ENCODE results near the gene CARMIL1. TPM values are rescaled to one million over a fixed set of nuclear protein-coding genes. Genes with fewer than 3 reads are reported as not detected.

Gene CARMIL1
- total RNA-seq, 2 experiments from 2014 or later = 3.9 to 4.0 TPM

DNA sequence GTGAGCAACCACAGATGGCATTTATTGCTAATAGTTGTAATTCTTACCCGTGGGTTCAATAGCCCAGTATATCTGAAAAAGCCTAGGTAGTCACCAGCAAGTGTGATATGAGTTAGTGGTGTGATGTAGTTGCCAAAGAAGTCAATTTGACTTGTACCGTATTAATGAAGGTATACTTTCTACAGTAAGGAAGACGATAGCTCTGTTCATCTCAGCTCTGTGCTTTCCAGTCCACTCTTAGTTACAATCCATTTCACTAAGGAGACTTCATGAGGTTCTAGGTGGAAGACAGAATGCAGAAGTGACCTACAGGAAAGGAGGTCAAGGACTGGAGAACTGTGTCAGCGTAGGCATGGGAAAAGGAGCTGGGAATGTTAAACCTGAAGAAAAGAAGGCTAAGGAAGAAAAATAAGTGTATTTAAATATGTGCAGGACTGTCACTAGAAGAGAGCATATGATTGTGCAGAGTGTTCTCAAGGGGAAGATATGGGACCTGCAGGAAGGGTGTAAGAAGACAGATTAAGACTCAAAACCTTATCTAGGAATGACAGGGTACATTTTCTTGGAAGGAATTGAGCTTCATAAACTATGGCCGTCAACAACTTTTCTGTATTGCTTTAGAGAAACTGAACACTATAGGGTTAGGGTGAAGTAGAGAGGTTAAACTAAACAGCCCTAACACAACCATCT, 255.9 kb downstream of the CARMIL1 start:
- no peaks in the 10 kb centered on the region for H3K9me3 Mint-ChIP-seq
- no peak overlapping the region for H3K27ac Mint-ChIP-seq
- DNase-seq = no peak
- H3K4me1 Mint-ChIP-seq (ENCODE audit: low read depth) = no peaks in the 10 kb centered on the region
- H3K27me3 Mint-ChIP-seq (ENCODE audit: low read depth) = no peaks in the 10 kb centered on the region
- H3K36me3 Mint-ChIP-seq (ENCODE audit: low read depth) = peaks cover 3% of the 10 kb centered on the region
- intact Hi-C loops (cut with micrococcal nuclease) = no loop called here
- CTCF ChIA-PET = interaction anchor here (0.6 to 1.3 kb wide), 4 partner anchors 22 to 460 kb away, joined by 3 to 5 read pairs (median 4); no protein-coding TSS in a partner anchor
- H3K4me3 Mint-ChIP-seq = no peak overlapping the region

DNA sequence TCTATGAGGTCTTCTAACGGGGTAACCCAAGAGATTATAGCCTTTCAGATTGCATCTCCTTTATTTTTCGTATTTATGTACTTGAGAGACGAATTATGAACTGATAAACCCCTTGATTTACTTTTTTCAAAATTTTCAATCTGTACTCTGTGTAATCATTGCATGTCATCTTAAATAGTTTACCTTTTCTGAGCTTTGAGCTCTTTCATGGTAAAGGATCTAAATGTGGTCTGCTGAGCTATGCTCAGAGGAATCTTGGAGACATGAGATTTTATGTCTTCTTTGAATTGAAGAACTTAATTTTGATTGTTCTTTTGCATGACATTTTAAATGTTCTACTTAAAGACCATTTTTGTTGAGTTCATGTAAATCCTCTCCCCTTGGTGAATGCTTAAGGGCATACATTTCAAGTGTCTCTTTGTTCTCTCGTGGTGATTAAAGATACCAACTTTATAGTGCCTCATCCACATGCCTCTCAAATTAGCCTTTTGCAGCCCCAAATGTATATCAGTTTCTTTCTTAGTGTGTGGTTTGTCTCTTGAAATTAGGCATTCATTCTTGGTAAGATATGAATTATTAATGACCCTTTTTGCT, 256.6 kb downstream of the CARMIL1 start:
- intact Hi-C loops (cut with micrococcal nuclease) = no loop called here
- Mint-ChIP-seq H3K4me3 (no peak overlapping the region), H3K4me1 (ENCODE audit: low read depth) (no peaks in the 10 kb centered on the region), H3K9me3 (no peaks in the 10 kb centered on the region), H3K27me3 (ENCODE audit: low read depth) (no peaks in the 10 kb centered on the region), H3K27ac (no peak overlapping the region), H3K36me3 (ENCODE audit: low read depth) (peaks cover 5% of the 10 kb centered on the region)
- DNase-seq = no peak
- CTCF ChIA-PET = interaction anchor here (0.6 to 0.7 kb wide), 2 partner anchors 113 to 459 kb away, joined by 3 to 4 read pairs; no protein-coding TSS in a partner anchor

DNA sequence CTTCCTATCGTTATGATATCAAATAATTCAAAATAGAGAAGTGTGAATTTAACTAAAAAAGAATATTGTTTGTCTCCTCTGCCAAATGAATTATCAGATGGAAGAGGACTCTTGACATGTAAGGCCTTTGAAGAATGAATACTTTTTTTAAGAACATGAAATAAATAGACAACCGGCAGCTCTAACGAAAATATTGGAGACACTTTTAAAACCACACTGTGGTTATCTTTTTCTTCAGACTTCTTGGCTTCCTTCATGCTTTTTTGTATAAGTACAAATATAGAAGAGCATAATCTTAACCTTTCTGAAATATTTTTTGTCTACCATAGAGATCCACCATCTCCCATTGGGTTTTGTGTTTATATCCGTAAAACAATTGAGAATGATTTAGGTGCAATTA, 257.6 kb downstream of the CARMIL1 start:
- DNase-seq = no peak
- no peaks in the 10 kb centered on the region for H3K4me1 Mint-ChIP-seq (ENCODE audit: low read depth)
- no peak overlapping the region for H3K27ac Mint-ChIP-seq
- no peaks in the 10 kb centered on the region for H3K9me3 Mint-ChIP-seq
- intact Hi-C loops (cut with micrococcal nuclease) = no loop called here
- no peaks in the 10 kb centered on the region for H3K27me3 Mint-ChIP-seq (ENCODE audit: low read depth)
- H3K4me3 Mint-ChIP-seq = no peak overlapping the region
- peaks cover 5% of the 10 kb centered on the region for H3K36me3 Mint-ChIP-seq (ENCODE audit: low read depth)
- CTCF ChIA-PET = interaction anchor here (0.8 kb wide), 1 partner anchor 20 kb away, joined by 3 read pairs; no protein-coding TSS in a partner anchor

DNA sequence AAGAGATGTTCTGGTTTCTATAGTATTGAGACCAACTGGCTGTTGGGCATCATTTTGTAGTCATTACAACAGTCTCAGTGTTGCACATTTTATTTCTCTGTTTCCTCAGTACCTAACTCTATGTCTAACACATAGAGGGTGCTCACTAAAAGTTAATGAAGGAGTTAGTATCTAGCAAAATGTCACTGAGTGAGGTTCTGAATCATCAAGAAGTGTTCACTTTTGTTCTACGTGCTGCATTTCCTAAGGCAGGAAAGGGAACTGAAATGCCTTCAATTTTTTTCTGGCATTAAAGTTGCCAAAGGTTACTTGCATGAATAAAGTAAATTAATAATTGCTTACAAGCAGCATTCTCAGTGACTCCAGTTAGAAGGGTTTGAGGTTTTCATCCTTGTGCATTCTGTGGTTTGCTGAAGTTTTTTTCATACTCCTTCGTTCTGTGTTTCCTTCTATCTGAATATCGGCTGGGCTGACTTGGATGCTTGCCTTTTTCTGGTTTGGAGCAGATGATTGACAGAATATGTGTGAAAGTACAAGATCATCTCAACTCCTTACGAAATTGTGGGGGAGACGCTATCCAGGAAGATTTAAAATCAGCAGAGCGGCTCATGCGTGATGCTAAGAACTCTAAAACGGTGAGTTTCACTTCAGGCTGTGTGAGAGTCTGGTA, 258.3 kb downstream of the CARMIL1 start:
- intact Hi-C loops (cut with micrococcal nuclease) = no loop called here
- Mint-ChIP-seq H3K4me1 (ENCODE audit: low read depth) (no peaks in the 10 kb centered on the region), H3K27me3 (ENCODE audit: low read depth) (no peaks in the 10 kb centered on the region), H3K27ac (no peak overlapping the region), H3K4me3 (no peak overlapping the region), H3K9me3 (no peaks in the 10 kb centered on the region), H3K36me3 (ENCODE audit: low read depth) (peaks cover 5% of the 10 kb centered on the region)
- CTCF ChIA-PET = interaction anchor here (1.2 kb wide), 1 partner anchor 314 kb away, joined by 3 read pairs; no protein-coding TSS in a partner anchor
- DNase-seq = no peak

DNA sequence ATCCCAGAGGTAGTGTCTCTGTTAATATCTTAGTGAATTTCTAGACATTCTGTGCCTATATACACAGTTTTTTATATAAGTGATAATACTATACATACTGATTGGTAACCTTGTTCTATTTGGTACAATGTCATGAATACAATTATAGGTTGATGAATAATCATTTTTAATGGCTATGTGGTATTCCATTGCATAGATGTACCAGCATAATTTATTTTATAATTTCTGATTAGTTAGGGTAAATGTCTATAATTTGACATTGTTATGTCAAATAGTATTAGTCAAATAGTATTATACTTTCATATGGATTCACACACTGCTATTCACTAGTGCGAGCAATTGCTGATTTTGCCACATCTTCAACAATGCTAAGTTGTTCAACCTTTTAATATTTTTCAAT, 262.1 kb downstream of the CARMIL1 start:
- no peaks in the 10 kb centered on the region for H3K4me1 Mint-ChIP-seq (ENCODE audit: low read depth)
- no peaks in the 10 kb centered on the region for H3K27me3 Mint-ChIP-seq (ENCODE audit: low read depth)
- intact Hi-C loops (cut with micrococcal nuclease) = no loop called here
- no peak overlapping the region for H3K4me3 Mint-ChIP-seq
- CTCF ChIA-PET = no interaction called here
- H3K36me3 Mint-ChIP-seq (ENCODE audit: low read depth) = peaks cover 5% of the 10 kb centered on the region
- H3K27ac Mint-ChIP-seq = no peak overlapping the region
- DNase-seq = no peak
- H3K9me3 Mint-ChIP-seq = no peaks in the 10 kb centered on the region

DNA sequence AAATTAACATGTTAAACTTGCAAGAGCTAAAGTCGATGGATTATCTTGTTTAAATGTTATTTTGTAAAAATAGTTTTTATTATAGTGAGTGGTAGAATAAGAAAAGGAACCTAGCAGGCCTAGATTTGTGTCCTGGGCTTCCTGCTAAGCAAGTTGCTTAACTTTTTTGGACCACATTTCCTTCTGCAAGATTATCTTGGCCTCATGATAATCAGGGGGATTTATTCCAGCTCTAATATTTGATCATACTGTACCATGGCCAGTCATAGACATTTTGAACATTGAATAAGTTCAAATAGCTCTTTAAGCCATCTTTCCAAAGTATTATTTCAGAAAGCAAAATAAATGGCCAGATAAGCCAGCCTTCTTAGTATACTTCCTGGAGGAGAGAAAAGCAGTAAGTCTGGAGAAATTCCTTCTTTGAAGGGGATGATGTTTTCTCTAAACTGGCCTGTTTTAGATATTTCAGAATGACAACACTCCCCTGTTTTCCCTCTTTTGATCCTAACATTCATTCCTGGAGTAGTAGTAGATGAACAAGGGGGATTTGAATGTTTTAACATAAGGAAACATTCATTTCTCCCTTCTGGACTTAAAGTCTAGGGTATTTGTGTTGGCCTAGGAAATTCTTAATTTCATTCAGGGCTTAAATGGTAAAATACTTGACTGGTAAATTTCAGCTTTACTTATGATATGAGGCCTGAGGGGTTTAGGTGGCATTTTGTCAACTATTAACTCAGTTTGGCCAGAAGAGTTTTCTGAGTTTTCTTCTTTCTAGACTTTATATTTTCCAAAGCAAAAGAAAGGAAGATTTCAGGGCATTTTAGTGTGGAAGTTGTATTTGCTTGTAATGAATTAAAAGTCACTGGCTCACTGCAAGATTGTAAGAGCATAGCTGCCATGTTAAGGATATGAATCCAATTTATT, 264.1 kb downstream of the CARMIL1 start:
- Mint-ChIP-seq H3K27ac (no peak overlapping the region), H3K4me1 (ENCODE audit: low read depth) (no peaks in the 10 kb centered on the region), H3K9me3 (no peaks in the 10 kb centered on the region), H3K27me3 (ENCODE audit: low read depth) (no peaks in the 10 kb centered on the region), H3K4me3 (no peak overlapping the region), H3K36me3 (ENCODE audit: low read depth) (peaks cover 5% of the 10 kb centered on the region)
- CTCF ChIA-PET = no interaction called here
- DNase-seq = no peak
- intact Hi-C loops (cut with micrococcal nuclease) = no loop called here

DNA sequence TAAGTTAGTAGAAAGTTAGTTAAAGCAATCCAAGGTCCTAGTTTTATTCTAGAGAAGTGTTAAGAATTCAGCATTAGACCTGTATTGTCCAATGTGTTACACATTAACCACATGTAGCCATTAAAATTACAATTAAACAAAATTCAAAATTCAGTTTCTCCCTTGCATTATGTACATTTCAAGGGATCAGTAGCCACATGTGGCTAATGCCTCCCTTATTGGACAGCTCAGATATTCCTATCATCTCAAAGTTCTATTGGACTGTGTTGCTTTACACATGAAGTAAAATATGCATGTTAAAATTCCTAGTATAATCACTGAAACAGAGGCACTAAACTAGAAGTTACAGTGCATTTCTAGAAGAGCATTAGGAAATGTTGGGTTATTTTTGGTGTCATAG, 265.7 kb downstream of the CARMIL1 start:
- CTCF ChIA-PET = interaction anchor here (1.2 kb wide), 1 partner anchor 12 kb away, joined by 3 read pairs; no protein-coding TSS in a partner anchor
- H3K4me1 Mint-ChIP-seq (ENCODE audit: low read depth) = no peaks in the 10 kb centered on the region
- peaks cover 4% of the 10 kb centered on the region for H3K36me3 Mint-ChIP-seq (ENCODE audit: low read depth)
- H3K27ac Mint-ChIP-seq = no peak overlapping the region
- intact Hi-C loops (cut with micrococcal nuclease) = no loop called here
- DNase-seq = no peak
- H3K4me3 Mint-ChIP-seq = no peak overlapping the region
- no peaks in the 10 kb centered on the region for H3K27me3 Mint-ChIP-seq (ENCODE audit: low read depth)
- H3K9me3 Mint-ChIP-seq = no peaks in the 10 kb centered on the region

DNA sequence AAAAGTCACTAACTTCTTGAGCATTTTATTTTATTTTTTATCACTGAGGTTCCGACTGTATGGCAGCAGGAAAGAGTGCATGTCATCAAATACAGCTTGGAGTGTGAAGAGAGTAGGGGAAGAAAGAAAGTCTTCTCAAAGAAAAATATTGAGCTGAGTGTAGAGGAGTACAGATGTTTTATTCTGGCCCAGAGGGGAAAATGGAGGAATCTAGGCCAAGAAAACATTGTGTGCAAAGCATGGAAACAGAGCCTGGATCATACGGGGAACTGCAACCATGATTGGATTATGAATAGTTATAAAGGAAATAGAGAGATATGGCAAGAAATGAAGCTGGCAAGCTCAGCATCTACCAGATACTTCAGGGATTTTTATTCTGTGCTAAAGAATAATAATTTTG, 268.6 kb downstream of the CARMIL1 start:
- H3K4me3 Mint-ChIP-seq = no peak overlapping the region
- no peaks in the 10 kb centered on the region for H3K27me3 Mint-ChIP-seq (ENCODE audit: low read depth)
- DNase-seq = no peak
- intact Hi-C loops (cut with micrococcal nuclease) = no loop called here
- no peaks in the 10 kb centered on the region for H3K9me3 Mint-ChIP-seq
- H3K36me3 Mint-ChIP-seq (ENCODE audit: low read depth) = no peaks in the 10 kb centered on the region
- no peak overlapping the region for H3K27ac Mint-ChIP-seq
- CTCF ChIA-PET = no interaction called here
- H3K4me1 Mint-ChIP-seq (ENCODE audit: low read depth) = no peaks in the 10 kb centered on the region

DNA sequence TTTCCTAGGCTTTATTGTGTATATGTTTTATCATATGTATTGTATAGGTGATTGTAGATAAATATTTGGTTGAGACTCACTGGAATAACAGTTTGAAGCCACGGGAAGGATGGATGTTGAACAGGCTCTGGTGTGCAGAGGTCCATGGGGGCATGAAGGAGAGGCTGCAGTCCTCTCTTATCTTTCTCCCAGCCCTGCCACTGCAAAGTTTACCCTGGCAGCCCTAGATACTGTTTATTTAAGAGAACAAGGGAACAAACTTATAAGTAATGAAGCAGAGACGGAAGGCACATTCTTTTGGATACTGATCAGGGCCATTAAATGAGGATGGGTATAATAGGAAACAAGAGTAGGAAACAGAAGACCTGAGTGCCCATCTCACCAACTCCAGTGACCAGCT, 269.3 kb downstream of the CARMIL1 start:
- no peaks in the 10 kb centered on the region for H3K4me1 Mint-ChIP-seq (ENCODE audit: low read depth)
- CTCF ChIA-PET = no interaction called here
- H3K27me3 Mint-ChIP-seq (ENCODE audit: low read depth) = no peaks in the 10 kb centered on the region
- no peak for DNase-seq
- H3K4me3 Mint-ChIP-seq = no peak overlapping the region
- no peaks in the 10 kb centered on the region for H3K9me3 Mint-ChIP-seq
- H3K36me3 Mint-ChIP-seq (ENCODE audit: low read depth) = no peaks in the 10 kb centered on the region
- H3K27ac Mint-ChIP-seq = no peak overlapping the region
- intact Hi-C loops (cut with micrococcal nuclease) = no loop called here

DNA sequence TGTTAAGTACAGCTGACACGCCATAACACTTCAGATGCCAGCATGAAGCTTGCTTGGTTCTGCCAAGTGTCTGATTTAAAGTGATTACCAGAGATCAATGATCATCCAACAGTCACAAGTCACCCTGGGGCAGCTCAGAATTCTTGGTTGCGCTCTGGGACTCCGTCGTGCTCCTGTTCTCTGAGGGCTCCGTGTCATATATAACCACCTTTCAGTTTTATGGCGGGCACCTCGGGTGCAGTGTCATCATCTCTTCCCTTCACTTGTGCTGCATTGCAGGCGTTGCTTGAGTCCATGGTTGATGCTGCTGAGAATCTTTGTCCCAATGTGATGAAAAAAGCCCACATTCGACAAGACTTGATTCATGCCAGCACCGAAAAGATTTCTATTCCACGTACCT, 271.5 kb downstream of the CARMIL1 start:
- no peak for DNase-seq
- CTCF ChIA-PET = interaction anchor here (1.2 kb wide), 2 partner anchors 285 to 327 kb away, joined by 3 to 4 read pairs; no protein-coding TSS in a partner anchor
- H3K27me3 Mint-ChIP-seq (ENCODE audit: low read depth) = no peaks in the 10 kb centered on the region
- intact Hi-C loops (cut with micrococcal nuclease) = no loop called here
- H3K9me3 Mint-ChIP-seq = no peaks in the 10 kb centered on the region
- no peaks in the 10 kb centered on the region for H3K4me1 Mint-ChIP-seq (ENCODE audit: low read depth)
- H3K27ac Mint-ChIP-seq = no peak overlapping the region
- no peak overlapping the region for H3K4me3 Mint-ChIP-seq
- H3K36me3 Mint-ChIP-seq (ENCODE audit: low read depth) = no peaks in the 10 kb centered on the region

DNA sequence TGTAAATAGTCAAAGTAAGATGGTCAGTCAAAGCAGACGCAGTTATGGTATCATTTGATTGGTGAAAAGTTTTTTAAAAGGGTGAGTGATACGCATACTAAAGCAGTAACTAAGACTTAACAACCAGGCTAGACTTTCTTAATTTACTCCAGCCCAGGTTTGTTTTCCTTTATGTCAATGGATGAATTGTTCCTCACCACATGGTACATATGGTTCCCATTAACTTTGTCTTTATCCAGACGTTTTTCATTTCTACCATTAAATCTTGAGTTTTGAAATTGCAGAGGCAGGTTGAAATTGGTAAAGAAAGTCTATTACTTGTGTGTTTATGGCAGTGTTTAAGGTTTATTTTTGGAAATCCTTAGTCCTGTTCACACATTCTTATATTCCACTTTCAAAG, 274.3 kb downstream of the CARMIL1 start:
- Mint-ChIP-seq H3K36me3 (ENCODE audit: low read depth) (no peaks in the 10 kb centered on the region), H3K27me3 (ENCODE audit: low read depth) (no peaks in the 10 kb centered on the region), H3K4me1 (ENCODE audit: low read depth) (no peaks in the 10 kb centered on the region), H3K4me3 (no peak overlapping the region), H3K27ac (no peak overlapping the region), H3K9me3 (no peaks in the 10 kb centered on the region)
- no peak for DNase-seq
- CTCF ChIA-PET = interaction anchor here (0.6 to 1.6 kb wide), 3 partner anchors 254 to 288 kb away, joined by 4 to 5 read pairs (median 4); partner anchors contain the start of gene CARMIL1
- intact Hi-C loops (cut with micrococcal nuclease) = no loop called here

DNA sequence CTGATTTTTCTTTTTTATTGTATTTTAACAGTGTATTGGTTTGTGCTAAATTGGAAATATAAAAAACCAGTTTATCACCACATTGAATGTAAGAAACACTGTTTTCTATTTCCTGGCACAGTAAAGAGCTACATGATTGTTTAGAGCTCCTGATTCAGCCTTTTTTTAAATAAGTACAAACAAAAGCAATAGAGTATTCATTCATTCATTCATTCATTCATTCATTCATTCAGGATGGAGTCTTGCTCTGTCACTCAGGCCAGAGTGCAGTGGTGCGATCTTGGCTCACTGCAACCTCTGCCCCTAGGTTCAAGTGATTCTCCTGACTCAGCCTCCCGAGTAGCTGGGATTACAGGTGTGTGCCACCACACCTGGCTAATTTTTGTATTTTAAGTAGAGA, 276.0 kb downstream of the CARMIL1 start:
- Mint-ChIP-seq H3K4me1 (ENCODE audit: low read depth) (no peaks in the 10 kb centered on the region), H3K4me3 (no peak overlapping the region), H3K9me3 (no peaks in the 10 kb centered on the region), H3K36me3 (ENCODE audit: low read depth) (no peaks in the 10 kb centered on the region), H3K27me3 (ENCODE audit: low read depth) (no peaks in the 10 kb centered on the region), H3K27ac (no peak overlapping the region)
- CTCF ChIA-PET = interaction anchor here (1.0 to 6.3 kb wide), 9 partner anchors 10 to 448 kb away, joined by 3 to 43 read pairs (median 5); partner anchors contain the start of gene CARMIL1
- intact Hi-C loops (cut with micrococcal nuclease) = loop anchor here (5.0 kb wide), 1 partner anchor 63 kb away; no protein-coding TSS in a partner anchor
- DNase-seq = no peak
